Measurements from ENCODE around the gene C16orf95.

The C16orf95 gene

DNA sequence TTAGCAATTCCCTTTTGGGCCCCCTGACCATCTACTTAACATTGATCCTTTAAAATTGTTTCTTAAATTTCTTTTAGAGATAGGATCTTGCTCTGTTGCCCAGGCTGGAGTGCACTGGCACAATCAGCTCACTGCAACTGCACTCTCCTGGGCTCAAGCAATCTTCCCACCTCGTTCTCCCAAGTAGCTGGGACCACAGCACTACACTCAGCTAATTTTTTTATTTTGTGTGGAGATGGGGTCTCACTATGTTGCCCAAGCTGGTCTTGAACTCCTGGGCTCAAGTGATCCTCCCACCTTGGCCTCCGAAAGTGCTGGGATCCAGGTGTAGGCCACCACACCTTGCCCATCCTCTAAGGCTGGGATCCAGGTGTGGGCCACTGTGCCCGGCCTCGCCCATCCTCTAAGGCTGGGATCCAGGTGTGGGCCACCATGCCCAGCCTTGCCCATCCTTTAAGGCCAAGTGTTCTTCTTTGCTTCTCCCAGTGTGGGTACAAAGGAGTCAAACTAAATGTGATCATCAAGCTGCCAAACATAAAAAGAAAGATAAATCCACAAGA lies 13.2 kb downstream of the C16orf95 start:
- TF ChIP-seq YY1 (IDR thresholded peaks at IDR 0.05; ENCODE audit: insufficient read depth, insufficient read length) = no peak
- TF ChIP-seq SUZ12 (IDR thresholded peaks at IDR 0.05; ENCODE audit: extremely low read depth, insufficient read depth, insufficient read length) = no peak
- no peak for TF ChIP-seq ZNF274 (IDR thresholded peaks at IDR 0.05; ENCODE audit: low read depth, low read length)
- Histone ChIP-seq H3K36me3 (ENCODE audit: insufficient read depth, insufficient read length, low read length) (no peaks in the 10 kb centered on the region), H3K9me3 (ENCODE audit: insufficient read depth, low read length) (no peaks in the 10 kb centered on the region), H3K4me3 (ENCODE audit: insufficient read length, low read depth) (no peak overlapping the region), H3K27me3 (ENCODE audit: insufficient read depth, insufficient read length) (no peaks in the 10 kb centered on the region), H3K9ac (ENCODE audit: insufficient read length, low read depth) (no peak overlapping the region), H3K4me1 (ENCODE audit: insufficient read depth, insufficient read length) (peaks cover 10% of the 10 kb centered on the region)
- no peak for DNase-seq (ENCODE audit: low read depth, low spot score)

DNA sequence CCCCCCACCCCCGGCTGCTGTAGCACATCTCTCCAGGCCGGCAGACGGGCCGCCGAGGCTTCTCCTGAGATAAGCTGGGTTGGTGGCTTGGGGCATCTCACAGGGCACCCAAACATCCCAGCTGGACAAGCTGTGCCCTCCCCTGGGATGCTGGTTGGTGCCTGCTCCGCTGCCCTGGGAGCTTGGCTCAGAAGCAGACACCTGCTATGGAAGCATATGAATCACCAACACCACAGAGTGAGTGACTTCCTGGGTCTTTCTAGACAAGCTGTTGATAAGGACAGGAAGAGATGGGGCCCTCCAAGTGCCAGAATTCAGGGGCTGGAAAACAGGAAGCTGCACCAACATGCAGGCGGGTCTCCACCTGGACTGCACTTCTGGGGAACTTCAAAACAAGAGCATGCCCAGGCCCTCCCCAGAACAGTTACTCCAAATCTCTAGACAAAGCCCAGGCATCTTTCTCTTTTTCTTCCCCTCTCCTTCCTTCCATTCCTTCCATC lies 13.7 kb downstream of the C16orf95 start:
- H3K9me3 ChIP-seq (ENCODE audit: insufficient read depth, low read length) = no peaks in the 10 kb centered on the region
- TF ChIP-seq YY1 (IDR thresholded peaks at IDR 0.05; ENCODE audit: insufficient read depth, insufficient read length) = no peak
- TF ChIP-seq SUZ12 (IDR thresholded peaks at IDR 0.05; ENCODE audit: extremely low read depth, insufficient read depth, insufficient read length) = no peak
- no peak for TF ChIP-seq ZNF274 (IDR thresholded peaks at IDR 0.05; ENCODE audit: low read depth, low read length)
- no peaks in the 10 kb centered on the region for H3K36me3 ChIP-seq (ENCODE audit: insufficient read depth, insufficient read length, low read length)
- no peak overlapping the region for H3K4me3 ChIP-seq (ENCODE audit: insufficient read length, low read depth)
- no peak for DNase-seq (ENCODE audit: low read depth, low spot score)
- no peaks in the 10 kb centered on the region for H3K27me3 ChIP-seq (ENCODE audit: insufficient read depth, insufficient read length)
- no peak overlapping the region for H3K9ac ChIP-seq (ENCODE audit: insufficient read length, low read depth)
- H3K4me1 ChIP-seq (ENCODE audit: insufficient read depth, insufficient read length) = peaks cover 10% of the 10 kb centered on the region

DNA sequence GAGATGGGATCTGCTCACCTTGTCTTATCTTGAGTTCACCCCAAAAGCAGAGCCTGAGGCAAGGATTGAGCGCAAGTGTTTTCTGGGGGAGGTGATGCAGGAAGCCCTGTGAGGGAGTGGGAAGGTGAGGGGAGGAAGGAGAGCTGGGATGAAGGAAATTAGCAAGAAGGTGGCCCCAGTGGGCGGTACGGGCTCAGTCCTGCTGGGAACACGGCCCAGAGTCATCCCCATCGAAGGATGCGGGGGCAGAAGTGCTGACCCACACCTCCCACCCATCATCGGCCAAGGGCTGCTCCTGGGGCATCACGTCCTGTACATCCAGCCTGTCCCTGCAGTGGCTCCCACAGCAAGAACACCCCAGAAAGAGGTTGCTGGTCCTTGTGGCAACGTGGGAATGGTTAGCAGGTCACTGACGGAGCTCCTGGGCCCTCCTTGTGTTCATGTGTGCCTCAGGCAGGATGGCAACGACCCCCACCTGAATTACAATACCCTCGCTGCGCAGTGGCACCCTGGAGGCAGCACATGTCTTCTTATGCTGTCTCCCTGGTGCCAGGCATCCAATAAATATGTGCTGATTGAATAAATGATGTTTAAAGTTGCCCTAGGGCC lies 18.2 kb downstream of the C16orf95 start:
- H3K9ac ChIP-seq (ENCODE audit: insufficient read length, low read depth) = no peak overlapping the region
- TF ChIP-seq YY1 (IDR thresholded peaks at IDR 0.05; ENCODE audit: insufficient read depth, insufficient read length) = no peak
- TF ChIP-seq SUZ12 (IDR thresholded peaks at IDR 0.05; ENCODE audit: extremely low read depth, insufficient read depth, insufficient read length) = no peak
- no peak for TF ChIP-seq ZNF274 (IDR thresholded peaks at IDR 0.05; ENCODE audit: low read depth, low read length)
- DNase-seq (ENCODE audit: low read depth, low spot score) = no peak
- no peaks in the 10 kb centered on the region for H3K9me3 ChIP-seq (ENCODE audit: insufficient read depth, low read length)
- H3K4me3 ChIP-seq (ENCODE audit: insufficient read length, low read depth) = no peak overlapping the region
- H3K27me3 ChIP-seq (ENCODE audit: insufficient read depth, insufficient read length) = no peaks in the 10 kb centered on the region
- H3K36me3 ChIP-seq (ENCODE audit: insufficient read depth, insufficient read length, low read length) = no peaks in the 10 kb centered on the region
- peaks cover 4% of the 10 kb centered on the region for H3K4me1 ChIP-seq (ENCODE audit: insufficient read depth, insufficient read length)

DNA sequence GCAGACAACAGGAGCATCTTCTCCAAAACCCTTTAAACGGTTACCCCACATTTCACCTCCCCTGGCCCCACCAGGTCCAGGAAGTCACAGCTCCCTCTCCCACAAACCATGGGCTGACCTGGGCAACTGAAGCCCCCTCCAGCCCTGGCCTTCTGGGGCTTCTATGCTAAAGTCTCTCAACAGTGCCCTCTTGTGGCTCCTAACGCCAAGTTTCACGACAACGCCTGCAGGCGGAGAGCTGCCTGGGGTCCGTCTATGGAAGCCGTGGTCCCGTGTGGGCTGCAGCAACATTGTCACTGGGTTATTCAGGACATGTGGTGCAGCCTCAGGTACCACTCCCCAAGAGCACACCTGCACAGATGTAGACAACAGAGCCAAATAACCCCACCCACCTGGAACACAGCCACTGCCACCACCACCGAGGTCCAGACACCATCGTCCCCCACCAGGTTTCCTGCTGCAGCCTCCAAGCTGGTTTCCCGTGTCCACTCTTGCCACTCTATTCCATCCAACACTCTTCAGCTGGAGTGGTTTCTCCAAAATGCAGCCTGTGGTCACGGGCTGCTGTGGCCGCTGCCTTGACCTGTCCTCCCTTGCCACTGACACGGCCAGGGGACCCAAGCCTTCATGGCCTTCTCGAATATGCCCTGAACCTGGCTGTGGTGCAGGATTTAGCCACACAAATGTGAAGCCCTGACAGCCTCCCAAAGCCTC lies 19.1 kb downstream of the C16orf95 start:
- TF ChIP-seq YY1 (IDR thresholded peaks at IDR 0.05; ENCODE audit: insufficient read depth, insufficient read length) = no peak
- no peak for TF ChIP-seq SUZ12 (IDR thresholded peaks at IDR 0.05; ENCODE audit: extremely low read depth, insufficient read depth, insufficient read length)
- no peak for TF ChIP-seq ZNF274 (IDR thresholded peaks at IDR 0.05; ENCODE audit: low read depth, low read length)
- H3K36me3 ChIP-seq (ENCODE audit: insufficient read depth, insufficient read length, low read length) = no peaks in the 10 kb centered on the region
- no peaks in the 10 kb centered on the region for H3K9me3 ChIP-seq (ENCODE audit: insufficient read depth, low read length)
- no peak overlapping the region for H3K9ac ChIP-seq (ENCODE audit: insufficient read length, low read depth)
- no peak overlapping the region for H3K4me3 ChIP-seq (ENCODE audit: insufficient read length, low read depth)
- H3K4me1 ChIP-seq (ENCODE audit: insufficient read depth, insufficient read length) = no peaks in the 10 kb centered on the region
- no peak for DNase-seq (ENCODE audit: low read depth, low spot score)
- H3K27me3 ChIP-seq (ENCODE audit: insufficient read depth, insufficient read length) = no peaks in the 10 kb centered on the region

DNA sequence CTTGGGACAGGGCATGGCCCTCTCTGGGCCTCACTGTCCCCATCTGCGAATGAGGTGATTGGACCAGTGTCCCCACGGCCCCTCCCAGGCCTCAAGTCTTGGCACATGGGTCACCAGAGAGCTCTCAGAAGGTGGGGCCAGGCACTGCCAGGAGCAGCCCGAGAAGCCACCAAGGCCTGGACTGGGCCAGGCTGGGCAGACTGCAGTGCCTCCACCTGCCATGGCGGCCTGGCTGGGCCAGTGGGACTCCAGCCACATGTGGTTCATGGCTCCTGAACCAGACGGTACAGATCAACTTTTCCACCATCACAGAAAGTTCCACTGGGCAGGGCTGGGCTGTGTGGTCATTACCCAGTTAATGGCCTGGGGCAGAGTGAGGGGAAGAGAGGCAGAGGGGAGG lies 19.8 kb downstream of the C16orf95 start:
- no peaks in the 10 kb centered on the region for H3K9me3 ChIP-seq (ENCODE audit: insufficient read depth, low read length)
- DNase-seq (ENCODE audit: low read depth, low spot score) = no peak
- H3K9ac ChIP-seq (ENCODE audit: insufficient read length, low read depth) = no peak overlapping the region
- no peaks in the 10 kb centered on the region for H3K36me3 ChIP-seq (ENCODE audit: insufficient read depth, insufficient read length, low read length)
- H3K4me3 ChIP-seq (ENCODE audit: insufficient read length, low read depth) = no peak overlapping the region
- H3K27me3 ChIP-seq (ENCODE audit: insufficient read depth, insufficient read length) = no peaks in the 10 kb centered on the region
- TF ChIP-seq ZNF274 (IDR thresholded peaks at IDR 0.05; ENCODE audit: low read depth, low read length) (no peak), YY1 (IDR thresholded peaks at IDR 0.05; ENCODE audit: insufficient read depth, insufficient read length) (no peak), SUZ12 (IDR thresholded peaks at IDR 0.05; ENCODE audit: extremely low read depth, insufficient read depth, insufficient read length) (no peak)
- no peaks in the 10 kb centered on the region for H3K4me1 ChIP-seq (ENCODE audit: insufficient read depth, insufficient read length)

DNA sequence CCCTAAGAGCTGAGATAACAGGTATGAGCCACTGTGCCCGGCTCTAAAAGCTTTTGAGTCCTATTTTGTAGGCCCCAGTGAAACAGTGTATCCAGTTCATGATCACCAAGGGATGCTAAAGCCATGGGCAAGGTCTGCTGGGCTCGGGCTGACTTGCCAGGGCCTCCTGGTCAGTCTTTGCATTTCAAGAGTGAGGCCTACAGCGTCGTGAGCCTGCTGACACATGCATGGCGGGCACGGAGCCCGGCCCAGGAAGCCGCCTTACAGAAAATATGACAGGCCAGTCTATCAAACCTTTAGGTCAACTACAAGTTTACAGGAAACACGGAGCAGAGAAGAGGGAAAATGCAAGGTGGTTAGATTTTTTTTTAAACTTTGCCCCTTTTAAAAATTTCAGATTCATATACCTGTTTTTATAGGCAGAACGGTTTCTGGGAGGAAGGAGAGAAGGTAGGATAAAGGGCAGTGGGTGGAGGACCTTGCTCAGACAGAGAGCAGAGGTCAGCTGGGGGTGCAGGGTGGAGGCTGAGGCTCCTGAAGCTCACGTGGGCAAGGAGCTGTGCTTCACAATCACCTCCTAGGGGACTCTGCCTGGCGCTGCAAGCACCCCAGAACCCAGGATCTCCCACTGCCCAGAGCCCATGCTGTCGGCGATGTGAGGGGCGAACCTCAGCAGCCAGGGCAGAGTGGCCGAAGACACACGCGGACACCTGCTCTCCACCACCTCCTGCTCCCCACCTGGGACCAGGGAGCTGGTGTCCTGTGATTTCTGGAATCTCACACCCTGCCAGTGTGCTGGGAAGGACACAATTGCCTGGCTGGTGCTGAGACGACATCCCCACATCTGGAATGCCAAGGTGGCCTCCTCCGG lies 21.3 kb downstream of the C16orf95 start:
- no peaks in the 10 kb centered on the region for H3K27me3 ChIP-seq (ENCODE audit: insufficient read depth, insufficient read length)
- H3K4me3 ChIP-seq (ENCODE audit: insufficient read length, low read depth) = no peak overlapping the region

More for the DNA sequence above, 21.3 kb downstream of the C16orf95 start:
- H3K9ac ChIP-seq (ENCODE audit: insufficient read length, low read depth) = no peak overlapping the region
- no peak for DNase-seq (ENCODE audit: low read depth, low spot score)
- TF ChIP-seq SUZ12 (IDR thresholded peaks at IDR 0.05; ENCODE audit: extremely low read depth, insufficient read depth, insufficient read length) (no peak), YY1 (IDR thresholded peaks at IDR 0.05; ENCODE audit: insufficient read depth, insufficient read length) (no peak), ZNF274 (IDR thresholded peaks at IDR 0.05; ENCODE audit: low read depth, low read length) (no peak)
- no peaks in the 10 kb centered on the region for H3K36me3 ChIP-seq (ENCODE audit: insufficient read depth, insufficient read length, low read length)
- no peaks in the 10 kb centered on the region for H3K4me1 ChIP-seq (ENCODE audit: insufficient read depth, insufficient read length)
- H3K9me3 ChIP-seq (ENCODE audit: insufficient read depth, low read length) = peaks cover 5% of the 10 kb centered on the region; the same call in 1 of the 2 replicates

Measured in NT2/D1 (cell line).